Adrenal gland (tissue), 12 donors: ENCODE results near the gene FUT8. TPM values are rescaled to one million over a fixed set of nuclear protein-coding genes. Genes with fewer than 3 reads are reported as not detected.
"Not testable (repeated sequence)": the region's sequence is repeated elsewhere in the genome, so short reads cannot be mapped to it uniquely, and the experiment has no call there.

Experiments used
- DNase-seq, 7 donors: peaks; one replicate each; pipeline ENCODE4 v3.0.0-alpha.2; 2019 to 2020
- H3K27ac ChIP-seq, 5 donors: fragments of 200-600 bp; sonication (generic) in 4 of 5; 1 replicate in 3 of 5; 2 replicates in 2 of 5; pipeline versions ENCODE4 v1.5.1 to v1.8.0; 2016 to 2020; ENCODE audit warnings: mild to moderate bottlenecking in 1 of 5
- H3K27me3 ChIP-seq: fragments of 200-600 bp; 2 replicates; pipeline ENCODE4 v1.8.0; 2021
- H3K36me3 ChIP-seq, 2 donors: fragments of 200-600 bp; replicated peaks in 1 of 2; 1 replicate in 1 of 2; 2 replicates in 1 of 2; pipeline versions ENCODE4 v1.5.1 to v1.8.0; 2018 to 2022
- H3K4me1 ChIP-seq, 2 donors: fragments of 200-600 bp; replicated peaks in 1 of 2; 1 replicate in 1 of 2; 2 replicates in 1 of 2; pipeline versions ENCODE4 v1.5.1 to v1.8.0; 2018 to 2021
- H3K4me3 ChIP-seq, 4 donors: fragments of 200-600 bp; sonication (generic) in 3 of 4; one replicate each; pipeline ENCODE4 v1.5.1; 2016 to 2018
- H3K9me3 ChIP-seq, 3 donors: fragments of 200-600 bp; sonication (generic) in 1 of 3; replicated peaks in 1 of 3; 1 replicate in 2 of 3; 2 replicates in 1 of 3; pipeline versions ENCODE4 v1.5.1 to v1.8.0; 2016 to 2021
- POLR2A ChIP-seq, 2 donors: fragments of 450-650 bp; IDR thresholded peaks; one replicate each; pipeline ENCODE4 v1.6.1; 2017; ENCODE audit warnings: antibody characterized with exemption in 2 of 2, mild to moderate bottlenecking in 2 of 2, moderate library complexity in 1 of 2
- WGBS, 4 donors: extraction: QIAGEN DNeasy Blood & Tissue Kit in 2 of 4; methylation state at CpG; one replicate each; pipeline versions ENCODE4 v1.1.5 to v1.1.7; 2013 to 2017; 5-methylcytosine and 5-hydroxymethylcytosine counted together
- intact Hi-C, 2 donors: fragments of 100-400 bp; cut with DNase I; formaldehyde crosslinking; loops; one replicate each; pipeline versions ENCODE4 v1.14.1 to v1.15.0; 2022 to 2023
- polyA plus RNA-seq, 3 donors: library from polyadenylated mRNA; stranded (reverse); fragments of 200-250 nt in 2 of 3; fragments of 350-450 nt in 1 of 3; fragmentation: Illumina TruSeq in 1 of 3; extraction: RNeasy Lipid Tissue Mini Kit (QIAGEN cat#74804) in 1 of 3; gene quantifications; one replicate each; pipeline ENCODE4 v1.2.3, GENCODE V29; 2013 to 2014
- total RNA-seq, 9 donors: library from RNA; depleted of rRNA in 4 of 9; stranded (reverse); fragments of >200 nt in 4 of 9; fragments of 120-200 nt in 1 of 9; fragmentation: NEBNext Ultra II Directional in 1 of 9; extraction: Animal tissue kit (Norgen Biotek cat#: 25700) in 1 of 9; gene quantifications; one replicate each; pipeline versions ENCODE4 v1.1.0 to v1.2.4, GENCODE V29; 2013 to 2023
- TF ChIP-seq, protein P1 (sequence below), 6 experiments: fragments of 450-650 bp in 4 of 6; fragments of 200-600 bp in 2 of 6; sonication (generic) in 1 of 6; IDR thresholded peaks; 1 replicate in 5 of 6; 2 replicates in 1 of 6; pipeline versions ENCODE4 v1.5.1 to v1.8.0; 2016 to 2021; ENCODE audit warnings: antibody characterized with exemption in 6 of 6, mild to moderate bottlenecking in 2 of 6, moderate library complexity in 1 of 6
- donor health status: healthy with polysubstance abuse.
- donor health status: Bipolar disorder and iron deficiency.
- donor health status: DM: yes; HTN: yes; CAD: no.
- donor health status: DM: no; HTN: no; CAD: no.
- donor health status: DM: no; HTN: no; CAD: no.
- donor health status: DM: yes; HTN: yes; CAD: no.

Gene FUT8
- total and polyA plus RNA-seq, 12 donors = 7.8 to 32.1 (median 21.1) TPM

DNA sequence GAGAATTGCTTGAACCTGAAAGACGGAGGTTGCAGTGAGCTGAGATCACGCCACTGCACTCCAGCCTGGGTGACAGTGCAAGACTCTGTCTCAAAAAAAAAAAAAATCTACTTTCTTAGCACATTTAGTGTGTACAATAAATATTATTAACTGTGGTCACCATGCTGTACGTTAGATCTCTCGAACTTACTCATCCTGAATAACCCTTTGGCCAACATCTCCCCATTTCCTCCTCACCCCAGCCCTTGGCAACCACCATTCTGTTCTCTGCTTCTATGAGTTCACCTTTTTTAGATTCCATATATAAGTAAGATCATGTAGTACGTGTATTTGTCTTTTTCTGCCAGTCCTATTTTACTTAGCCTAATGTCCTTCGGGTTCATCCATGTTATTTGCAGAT lies 13.4 kb downstream of the FUT8 start:
- Histone ChIP-seq H3K36me3 (no peaks in the 10 kb centered on the region), H3K27me3 (no peaks in the 10 kb centered on the region), H3K4me3 (no peak overlapping the region), H3K9me3 (no peaks in the 10 kb centered on the region), H3K27ac (no peak overlapping the region), H3K4me1 (no peaks in the 10 kb centered on the region)
- no peak for DNase-seq
- intact Hi-C loops = no loop called here
- WGBS, 4 donors = 90 to 95% (median 94%) methylated on average over 6 of the region's 6 CpGs
- TF ChIP-seq, protein P1, sequence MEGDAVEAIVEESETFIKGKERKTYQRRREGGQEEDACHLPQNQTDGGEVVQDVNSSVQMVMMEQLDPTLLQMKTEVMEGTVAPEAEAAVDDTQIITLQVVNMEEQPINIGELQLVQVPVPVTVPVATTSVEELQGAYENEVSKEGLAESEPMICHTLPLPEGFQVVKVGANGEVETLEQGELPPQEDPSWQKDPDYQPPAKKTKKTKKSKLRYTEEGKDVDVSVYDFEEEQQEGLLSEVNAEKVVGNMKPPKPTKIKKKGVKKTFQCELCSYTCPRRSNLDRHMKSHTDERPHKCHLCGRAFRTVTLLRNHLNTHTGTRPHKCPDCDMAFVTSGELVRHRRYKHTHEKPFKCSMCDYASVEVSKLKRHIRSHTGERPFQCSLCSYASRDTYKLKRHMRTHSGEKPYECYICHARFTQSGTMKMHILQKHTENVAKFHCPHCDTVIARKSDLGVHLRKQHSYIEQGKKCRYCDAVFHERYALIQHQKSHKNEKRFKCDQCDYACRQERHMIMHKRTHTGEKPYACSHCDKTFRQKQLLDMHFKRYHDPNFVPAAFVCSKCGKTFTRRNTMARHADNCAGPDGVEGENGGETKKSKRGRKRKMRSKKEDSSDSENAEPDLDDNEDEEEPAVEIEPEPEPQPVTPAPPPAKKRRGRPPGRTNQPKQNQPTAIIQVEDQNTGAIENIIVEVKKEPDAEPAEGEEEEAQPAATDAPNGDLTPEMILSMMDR (IDR thresholded peaks at IDR 0.05) = no peak
- TF ChIP-seq POLR2A (IDR thresholded peaks at IDR 0.05) = no peak

DNA sequence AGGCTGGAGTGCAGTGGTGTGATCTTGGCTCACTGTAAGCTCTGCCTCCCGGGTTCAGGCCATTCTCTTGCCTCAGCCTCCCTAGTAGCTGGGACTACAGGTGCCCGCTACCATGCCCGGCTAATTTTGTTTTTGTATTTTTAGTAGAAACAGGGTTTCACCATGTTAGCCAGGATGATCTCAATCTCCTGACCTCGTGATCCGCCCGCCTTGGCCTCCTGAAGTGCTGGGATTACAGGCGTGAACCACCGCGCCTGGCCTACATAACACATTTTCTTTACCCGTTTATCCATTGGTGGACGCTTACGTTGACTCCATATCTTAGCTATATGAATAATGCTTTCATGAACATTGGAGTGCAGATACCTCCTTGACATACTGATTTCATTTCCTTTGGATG lies 14.4 kb downstream of the FUT8 start:
- H3K4me1 ChIP-seq, intact Hi-C loops, H3K4me3 ChIP-seq, H3K27me3 ChIP-seq, H3K36me3 ChIP-seq, DNase-seq, H3K9me3 ChIP-seq, H3K27ac ChIP-seq: not testable (repeated sequence)
- WGBS, 4 donors = 97 to 98% (median 98%) methylated on average over 12 of the region's 12 CpGs

DNA sequence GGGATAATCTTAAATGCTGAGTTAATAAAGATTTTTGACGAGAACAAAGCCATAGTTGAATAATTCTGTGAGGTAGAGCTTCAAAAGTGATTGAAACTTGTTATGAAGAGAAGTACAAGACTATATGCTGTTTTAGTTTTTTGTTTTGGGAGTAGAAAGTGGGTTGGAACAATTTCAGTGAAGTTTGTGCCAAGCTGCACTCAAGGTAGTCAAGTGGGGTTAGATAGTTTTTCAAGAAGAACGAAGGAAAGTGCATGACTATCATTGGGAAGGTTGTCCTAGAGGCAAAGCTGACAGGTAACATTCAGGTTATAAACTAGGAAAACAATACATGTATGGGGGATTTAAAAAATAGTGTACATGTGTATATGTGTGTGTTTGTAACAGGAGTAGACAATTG lies 16.2 kb downstream of the FUT8 start:
- intact Hi-C loops = no loop called here
- Histone ChIP-seq H3K4me3 (no peak overlapping the region), H3K9me3 (no peaks in the 10 kb centered on the region), H3K36me3 (no peaks in the 10 kb centered on the region), H3K27ac (no peak overlapping the region), H3K4me1 (peaks cover 0 to 10% of the 10 kb centered on the region in 2 donors), H3K27me3 (no peaks in the 10 kb centered on the region)
- no peak for DNase-seq
- WGBS, 4 donors = 95% methylated on average over 2 of the region's 2 CpGs
- TF ChIP-seq POLR2A (IDR thresholded peaks at IDR 0.05) = no peak
- TF ChIP-seq, protein P1 (IDR thresholded peaks at IDR 0.05) = no peak

DNA sequence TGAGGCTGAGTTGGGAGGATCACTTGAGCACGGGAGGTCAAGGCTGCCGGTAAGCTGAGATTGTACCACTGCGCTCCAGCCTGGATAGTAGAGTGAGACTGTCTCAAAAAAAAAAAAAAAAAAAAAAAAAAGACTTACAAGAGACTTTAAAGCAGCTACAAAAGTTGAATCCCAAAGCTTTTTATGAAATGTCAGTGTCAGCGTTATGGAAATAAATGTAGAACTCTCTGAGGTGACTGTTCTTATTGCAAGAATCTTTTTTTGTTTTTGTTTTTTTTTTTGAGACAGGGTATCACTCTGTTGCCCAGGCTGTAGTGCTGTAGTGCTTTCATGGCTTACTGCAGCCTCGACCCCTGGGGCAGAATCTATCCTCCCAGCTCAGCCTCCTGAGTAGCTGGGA lies 17.2 kb downstream of the FUT8 start:
- intact Hi-C loops = no loop called here
- no peaks in the 10 kb centered on the region for H3K27me3 ChIP-seq
- 91 to 99% (median 95%) methylated on average over 5 of the region's 5 CpGs for WGBS, 4 donors
- H3K4me3 ChIP-seq = no peak overlapping the region
- peaks cover 0 to 21% of the 10 kb centered on the region in 2 donors for H3K4me1 ChIP-seq
- no peaks in the 10 kb centered on the region for H3K36me3 ChIP-seq
- no peak for DNase-seq
- no peaks in the 10 kb centered on the region for H3K9me3 ChIP-seq
- no peak for TF ChIP-seq POLR2A (IDR thresholded peaks at IDR 0.05)
- TF ChIP-seq, protein P1 (IDR thresholded peaks at IDR 0.05) = no peak
- no peak overlapping the region for H3K27ac ChIP-seq

DNA sequence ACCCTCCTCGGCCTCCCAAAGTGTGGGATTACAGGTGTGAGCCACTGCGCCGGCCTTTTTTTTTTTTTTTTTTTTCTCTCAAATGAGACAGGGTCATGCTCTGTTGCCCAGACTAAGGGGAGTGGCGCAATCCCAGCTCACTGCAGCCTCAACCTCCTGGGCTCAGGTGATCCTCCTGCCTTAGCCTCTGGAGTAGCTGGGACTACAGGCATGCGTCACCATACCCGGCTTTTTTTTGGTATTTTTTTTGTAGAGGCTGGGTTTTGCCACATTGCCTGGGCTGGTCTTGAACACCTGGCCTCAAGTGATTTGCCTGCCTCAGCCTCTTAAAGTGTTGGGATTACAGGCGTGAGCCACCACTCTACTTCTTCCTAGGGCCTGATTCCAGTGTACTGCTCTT lies 18.7 kb downstream of the FUT8 start:
- no peak for DNase-seq
- no peak for TF ChIP-seq POLR2A (IDR thresholded peaks at IDR 0.05)
- TF ChIP-seq, protein P1 (IDR thresholded peaks at IDR 0.05) = no peak
- no peaks in the 10 kb centered on the region for H3K36me3 ChIP-seq
- WGBS, 4 donors = 96 to 98% (median 97%) methylated on average over 7 of the region's 7 CpGs
- no peak overlapping the region for H3K27ac ChIP-seq
- intact Hi-C loops = no loop called here
- H3K27me3 ChIP-seq = no peaks in the 10 kb centered on the region
- no peaks in the 10 kb centered on the region for H3K9me3 ChIP-seq
- peaks cover 0 to 22% of the 10 kb centered on the region in 2 donors for H3K4me1 ChIP-seq
- H3K4me3 ChIP-seq = no peak overlapping the region
